ENCODE results near the gene BCAM.

Gene BCAM

GRCh38 chr19:44794610-44795009 lies 14.3 kb upstream of the BCAM start:
- H3K4me3 ChIP-seq (replicated peaks; ENCODE audit: low read depth, low read length) = no peak overlapping the region
- no peak for DNase-seq (ENCODE audit: extremely low read depth, low read depth)
- no peak for TF ChIP-seq CTCF (IDR thresholded peaks at IDR 0.05; ENCODE audit: low read depth, low read length, missing control alignments)

- no peak overlapping the region for H3K4me3 ChIP-seq (replicated peaks; ENCODE audit: low read depth, low read length)
- TF ChIP-seq CTCF (IDR thresholded peaks at IDR 0.05; ENCODE audit: low read depth, low read length, missing control alignments) = no peak
- DNase-seq (ENCODE audit: extremely low read depth, low read depth) = no peak
These were observed 13.4 kb upstream of the BCAM start for GRCh38 chr19:44795398-44795987.

- no peak overlapping the region for H3K4me3 ChIP-seq (replicated peaks; ENCODE audit: low read depth, low read length)
- no peak for DNase-seq (ENCODE audit: extremely low read depth, low read depth)
- no peak for TF ChIP-seq CTCF (IDR thresholded peaks at IDR 0.05; ENCODE audit: low read depth, low read length, missing control alignments)
These were observed 12.2 kb upstream of the BCAM start for GRCh38 chr19:44796701-44797115.

DNA sequence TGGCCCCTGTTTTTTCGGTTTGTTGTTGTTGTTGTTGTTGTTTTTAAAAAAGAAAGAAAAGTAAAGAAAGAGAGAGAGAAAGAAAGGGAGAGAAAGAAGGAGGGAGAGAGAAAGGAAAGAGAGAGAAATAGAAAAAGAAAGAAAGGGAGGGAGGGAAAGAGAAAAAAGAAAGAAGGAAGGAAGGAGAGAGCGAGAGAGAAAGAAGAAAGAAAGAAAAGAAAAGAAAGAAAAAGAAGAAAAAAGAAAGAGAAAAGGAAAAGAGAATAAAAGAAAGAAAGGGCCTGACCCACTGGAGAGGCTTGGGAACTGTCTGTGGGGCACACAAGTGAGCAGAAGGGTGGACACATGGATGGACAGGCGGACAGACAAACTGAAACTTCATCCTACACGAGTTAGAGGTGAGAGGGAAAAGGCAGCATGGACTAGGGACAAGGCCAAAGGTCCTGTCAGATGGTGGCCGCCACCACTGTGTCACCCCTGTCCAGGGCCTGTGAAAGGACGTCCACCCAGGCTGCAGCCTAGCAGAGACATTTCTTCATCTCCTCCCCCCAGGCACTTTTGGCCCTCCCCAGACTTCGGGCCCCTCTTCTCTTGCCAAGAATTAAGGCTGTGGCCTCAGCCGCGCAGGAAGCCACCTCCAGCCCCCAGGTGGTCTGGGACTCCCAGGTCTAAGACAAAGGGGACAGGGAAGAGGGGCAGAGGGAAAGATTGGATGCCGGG lies 9.1 kb upstream of the BCAM start:
- no peak for TF ChIP-seq CTCF (IDR thresholded peaks at IDR 0.05; ENCODE audit: low read depth, low read length, missing control alignments)
- no peak for DNase-seq (ENCODE audit: extremely low read depth, low read depth)
- H3K4me3 ChIP-seq (replicated peaks; ENCODE audit: low read depth, low read length) = no peak overlapping the region

- DNase-seq (ENCODE audit: extremely low read depth, low read depth) = peak; percentile 38
- H3K4me3 ChIP-seq (replicated peaks; ENCODE audit: low read depth, low read length) = no peak overlapping the region
- peak; percentile 95 for TF ChIP-seq CTCF (IDR thresholded peaks at IDR 0.05; ENCODE audit: low read depth, low read length, missing control alignments)
These were observed 8.4 kb upstream of the BCAM start for GRCh38 chr19:44800461-44800860.

GRCh38 chr19:44803442-44804428 lies 5.2 kb upstream of the BCAM start:
- no peak for TF ChIP-seq CTCF (IDR thresholded peaks at IDR 0.05; ENCODE audit: low read depth, low read length, missing control alignments)
- DNase-seq (ENCODE audit: extremely low read depth, low read depth) = no peak

More at GRCh38 chr19:44803442-44804428, 5.2 kb upstream of the BCAM start:
- H3K4me3 ChIP-seq (replicated peaks; ENCODE audit: low read depth, low read length) = no peak overlapping the region
